ENCODE results near the gene PARL. TPM values are rescaled to one million over a fixed set of nuclear protein-coding genes. Genes with fewer than 3 reads are reported as not detected.

The PARL gene
- total RNA-seq, 1 experiment from 2014 or later, result 69.2 TPM

- no peaks in the 10 kb centered on the region for H3K79me2 ChIP-seq (ENCODE audit: low read length)
- CTCF ChIA-PET, result no interaction called here
- intact Hi-C loops (cut with micrococcal nuclease), result no loop called here
- no peak for TF ChIP-seq EZH2 (IDR thresholded peaks at IDR 0.05; ENCODE audit: low read length, unreplicated experiment)
- TF ChIP-seq EZH2phosphoT487 (IDR thresholded peaks at IDR 0.05; ENCODE audit: borderline replicate concordance, low read length), result no peak
- no peak for TF ChIP-seq CTCF (conservative IDR thresholded peaks at IDR 0.05; ENCODE audit: low read depth, low read length)
- no peaks in the 10 kb centered on the region for H4K20me1 ChIP-seq (ENCODE audit: low read length)
- H3K4me1 ChIP-seq (ENCODE audit: insufficient read depth, low read length), result no peaks in the 10 kb centered on the region
- H3K9me3 ChIP-seq (ENCODE audit: low read length), result no peaks in the 10 kb centered on the region
- H3K36me3 ChIP-seq (ENCODE audit: low read depth, low read length), result peaks cover 34% of the 10 kb centered on the region; the same call in 1 of the 2 replicates
- BruUV-seq (replicated peaks), result no TSS peak
- no peaks in the 10 kb centered on the region for H3K9me2 ChIP-seq (replicated peaks; ENCODE audit: low read length)
- H3F3A ChIP-seq (ENCODE audit: low read length, unreplicated experiment), result no peaks in the 10 kb centered on the region
- no peaks in the 10 kb centered on the region for H3K27me3 ChIP-seq (ENCODE audit: low read length)
- no peak for ATAC-seq
- no peak overlapping the region for H3K9ac ChIP-seq (ENCODE audit: low read length)
- no peak overlapping the region for H3K4me3 ChIP-seq (ENCODE audit: low read length)
- POLR2A ChIA-PET (ENCODE audit: unreplicated experiment), result no interaction called here
- H3K4me2 ChIP-seq (ENCODE audit: low read length), result no peak overlapping the region
- DNase-seq, result no peak
- no peak overlapping the region for H3K27ac ChIP-seq (ENCODE audit: low read length)
- H2AFZ ChIP-seq (ENCODE audit: low read length), result no peak overlapping the region
Observed at GRCh38 chr3:183797996-183798395, 86.7 kb downstream of the PARL start.

- Histone ChIP-seq H3K4me1 (ENCODE audit: insufficient read depth, low read length) (no peaks in the 10 kb centered on the region), H3F3A (ENCODE audit: low read length, unreplicated experiment) (no peaks in the 10 kb centered on the region), H3K9me3 (ENCODE audit: low read length) (no peaks in the 10 kb centered on the region), H3K27ac (ENCODE audit: low read length) (no peak overlapping the region), H3K9ac (ENCODE audit: low read length) (no peak overlapping the region), H3K4me3 (ENCODE audit: low read length) (no peak overlapping the region), H3K36me3 (ENCODE audit: low read depth, low read length) (peaks cover 26% of the 10 kb centered on the region; the same call in 1 of the 2 replicates), H3K27me3 (ENCODE audit: low read length) (no peaks in the 10 kb centered on the region), H3K4me2 (ENCODE audit: low read length) (no peak overlapping the region), H3K79me2 (ENCODE audit: low read length) (no peaks in the 10 kb centered on the region), H2AFZ (ENCODE audit: low read length) (no peak overlapping the region), H4K20me1 (ENCODE audit: low read length) (no peaks in the 10 kb centered on the region), H3K9me2 (replicated peaks; ENCODE audit: low read length) (no peaks in the 10 kb centered on the region)
- no TSS peak for BruUV-seq (replicated peaks)
- intact Hi-C loops (cut with micrococcal nuclease), result no loop called here
- CTCF ChIA-PET, result interaction anchor here (0.7 kb wide), 1 partner anchor 318 kb away, joined by 9 read pairs; no protein-coding TSS in a partner anchor
- no peak for TF ChIP-seq CTCF (conservative IDR thresholded peaks at IDR 0.05; ENCODE audit: low read depth, low read length)
- TF ChIP-seq EZH2 (IDR thresholded peaks at IDR 0.05; ENCODE audit: low read length, unreplicated experiment), result no peak
- TF ChIP-seq EZH2phosphoT487 (IDR thresholded peaks at IDR 0.05; ENCODE audit: borderline replicate concordance, low read length), result no peak
- no peak for DNase-seq
- POLR2A ChIA-PET (ENCODE audit: unreplicated experiment), result no interaction called here
- ATAC-seq, result no peak
Observed at GRCh38 chr3:183796372-183796771, 88.3 kb downstream of the PARL start.

- no peaks in the 10 kb centered on the region for H3K9me2 ChIP-seq (replicated peaks; ENCODE audit: low read length)
- DNase-seq (no peak), ATAC-seq (no peak)
- BruUV-seq (replicated peaks), result no TSS peak
- no peak overlapping the region for H3K27ac ChIP-seq (ENCODE audit: low read length)
- no peaks in the 10 kb centered on the region for H3K79me2 ChIP-seq (ENCODE audit: low read length)
- H3K4me1 ChIP-seq (ENCODE audit: insufficient read depth, low read length), result no peaks in the 10 kb centered on the region
- TF ChIP-seq EZH2 (IDR thresholded peaks at IDR 0.05; ENCODE audit: low read length, unreplicated experiment) (no peak), CTCF (conservative IDR thresholded peaks at IDR 0.05; ENCODE audit: low read depth, low read length) (no peak), EZH2phosphoT487 (IDR thresholded peaks at IDR 0.05; ENCODE audit: borderline replicate concordance, low read length) (no peak)
- H3F3A ChIP-seq (ENCODE audit: low read length, unreplicated experiment), result no peaks in the 10 kb centered on the region
- intact Hi-C loops (cut with micrococcal nuclease), result no loop called here
- H4K20me1 ChIP-seq (ENCODE audit: low read length), result no peaks in the 10 kb centered on the region
- no peak overlapping the region for H3K4me2 ChIP-seq (ENCODE audit: low read length)
- H3K27me3 ChIP-seq (ENCODE audit: low read length), result no peaks in the 10 kb centered on the region
- H3K9me3 ChIP-seq (ENCODE audit: low read length), result no peaks in the 10 kb centered on the region
- H3K36me3 ChIP-seq (ENCODE audit: low read depth, low read length), result peaks cover 23% of the 10 kb centered on the region; the same call in 1 of the 2 replicates
- H3K9ac ChIP-seq (ENCODE audit: low read length), result no peak overlapping the region
- no peak overlapping the region for H2AFZ ChIP-seq (ENCODE audit: low read length)
- H3K4me3 ChIP-seq (ENCODE audit: low read length), result no peak overlapping the region
- POLR2A ChIA-PET (ENCODE audit: unreplicated experiment), result no interaction called here
- CTCF ChIA-PET, result no interaction called here
Observed at GRCh38 chr3:183794452-183794851, 90.2 kb downstream of the PARL start.
